ENCODE results near the gene IFNL1. TPM values are rescaled to one million over a fixed set of nuclear protein-coding genes. Genes with fewer than 3 reads are reported as not detected.
A peak's percentile ranks its signal among the peaks of the same experiment; 100 is the strongest.
"Not testable (repeated sequence)": the region's sequence is repeated elsewhere in the genome, so short reads cannot be mapped to it uniquely, and the experiment has no call there.

IFNL1 gene
- total RNA-seq, 2 experiments from 2014 or later, result 0.38 to 0.43 TPM

DNA sequence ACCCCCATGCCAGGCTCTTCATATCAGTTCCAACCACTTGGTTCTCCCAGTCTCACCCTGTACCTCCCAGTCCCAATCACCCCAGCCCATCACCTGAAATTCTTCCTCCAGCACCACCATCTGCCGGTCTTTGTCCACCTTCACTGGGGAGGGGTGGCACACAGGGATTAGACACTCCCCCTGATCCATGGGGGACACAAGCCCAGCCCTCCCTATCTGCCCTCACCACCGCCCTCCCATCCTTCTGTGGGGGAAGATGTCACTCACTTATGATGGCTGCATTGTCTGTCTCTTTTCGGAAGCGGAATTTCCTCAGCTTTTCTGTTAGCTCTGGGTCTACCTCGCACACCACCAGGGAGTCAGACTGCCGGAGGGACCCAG, 39.0 kb downstream of the IFNL1 start:
- H3K4me1 Mint-ChIP-seq, result peaks cover 62% of the 10 kb centered on the region
- no peaks in the 10 kb centered on the region for H3K9me3 Mint-ChIP-seq
- peak overlapping the region; percentile 98 for H3K4me3 Mint-ChIP-seq
- DNase-seq, result peak; percentile 44
- peak overlapping the region; percentile 97 for H3K27ac Mint-ChIP-seq
- CTCF ChIA-PET, result interaction anchor here (1.0 to 3.0 kb wide), 7 partner anchors 8 to 403 kb away, joined by 3 to 13 read pairs (median 6); partner anchors contain the start of genes MED29, PAF1, PLEKHG2 and RPS16
- POLR2A ChIA-PET, result interaction anchor here (0.8 to 4.1 kb wide), 19 partner anchors 11 to 1928 kb away, joined by 3 to 27 read pairs (median 5); partner anchors contain the start of genes MAP4K1, MED29, MRPS12 and PAF1
- peaks cover 35% of the 10 kb centered on the region for H3K36me3 Mint-ChIP-seq (ENCODE audit: low read depth)
- H3K27me3 Mint-ChIP-seq, result no peaks in the 10 kb centered on the region

DNA sequence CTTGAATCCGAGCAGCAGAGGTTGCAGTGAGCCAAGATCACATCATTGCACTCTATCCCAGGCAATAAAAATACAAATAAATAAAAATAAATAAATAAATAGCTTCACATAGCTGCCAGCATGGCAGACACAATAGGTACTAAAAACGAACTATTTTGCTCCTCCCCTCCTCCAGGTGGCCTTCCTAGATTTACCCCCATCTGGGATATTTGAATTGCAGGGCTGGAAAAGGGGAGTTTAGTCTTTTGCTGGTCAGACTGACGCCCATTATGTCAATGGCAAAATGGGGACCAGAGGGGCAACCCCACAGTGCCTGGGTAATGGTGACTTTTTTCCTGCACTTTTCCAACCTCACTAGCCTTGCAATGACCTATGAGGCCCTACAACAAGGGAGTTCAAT, 40.3 kb downstream of the IFNL1 start:
- Mint-ChIP-seq H3K4me1 (peaks cover 65% of the 10 kb centered on the region), H3K27me3 (no peaks in the 10 kb centered on the region), H3K27ac (peak overlapping the region; percentile 97), H3K4me3 (peak overlapping the region; percentile 98), H3K9me3 (no peaks in the 10 kb centered on the region), H3K36me3 (ENCODE audit: low read depth) (peaks cover 28% of the 10 kb centered on the region)
- DNase-seq, result no peak
- POLR2A ChIA-PET, result interaction anchor here (0.6 to 4.1 kb wide), 19 partner anchors 9 to 211 kb away, joined by 3 to 27 read pairs (median 5); partner anchors contain the start of genes MED29, PAF1, PAK4 and PLEKHG2
- CTCF ChIA-PET, result interaction anchor here (0.8 to 3.0 kb wide), 7 partner anchors 9 to 375 kb away, joined by 3 to 13 read pairs (median 4); partner anchors contain the start of gene PLEKHG2

DNA sequence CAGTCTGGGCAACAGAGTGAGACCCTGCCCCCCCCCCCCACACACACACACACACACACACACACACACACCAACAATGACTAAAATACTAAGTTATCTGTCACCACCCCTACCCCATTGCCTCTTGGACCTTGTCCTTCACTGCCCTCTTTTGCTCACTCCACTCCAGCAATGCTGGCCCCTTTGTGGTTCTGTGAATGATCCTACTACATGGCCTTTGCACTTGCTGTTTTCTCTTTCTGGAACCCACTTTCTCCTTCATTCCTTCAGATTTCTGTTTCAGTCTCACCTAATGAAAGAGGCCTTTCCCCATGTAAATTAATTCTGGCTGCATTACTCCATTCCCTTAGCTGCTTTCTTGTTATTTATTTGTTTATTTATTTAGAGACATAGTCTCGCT, 43.5 kb downstream of the IFNL1 start:
- Mint-ChIP-seq H3K9me3 (no peaks in the 10 kb centered on the region), H3K4me3 (peak overlapping the region; percentile 98), H3K27ac (peak overlapping the region; percentile 95), H3K4me1 (peaks cover 69% of the 10 kb centered on the region), H3K27me3 (no peaks in the 10 kb centered on the region), H3K36me3 (ENCODE audit: low read depth) (peaks cover 24% of the 10 kb centered on the region)
- no peak for DNase-seq
- ChIA-PET CTCF (interaction anchor here (0.7 kb wide), 1 partner anchor 198 kb away, joined by 3 read pairs; no protein-coding TSS in a partner anchor), POLR2A (no interaction called here)

DNA sequence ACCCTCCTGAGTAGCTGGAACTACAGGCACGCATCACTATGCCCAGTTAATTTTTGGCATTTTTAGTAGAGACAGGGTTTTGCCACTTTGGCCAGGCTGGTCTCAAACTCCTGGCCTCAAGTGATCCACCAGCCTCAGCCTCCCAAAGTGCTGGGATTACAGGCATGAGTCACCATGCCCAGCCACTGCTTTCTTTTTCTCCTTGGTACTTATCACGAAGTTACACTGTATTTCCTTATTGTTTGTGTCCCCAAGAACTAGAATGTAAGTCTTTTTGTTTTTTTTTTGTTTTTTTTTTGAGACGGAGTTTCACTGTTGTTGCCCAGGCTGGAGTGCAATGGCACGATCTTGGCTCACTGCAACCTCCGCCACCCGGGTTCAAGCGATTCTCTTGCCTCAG, 43.9 kb downstream of the IFNL1 start:
- H3K9me3 Mint-ChIP-seq, CTCF ChIA-PET, H3K27me3 Mint-ChIP-seq, DNase-seq: not testable (repeated sequence)
- peaks cover 69% of the 10 kb centered on the region for H3K4me1 Mint-ChIP-seq
- POLR2A ChIA-PET, result interaction anchor here (1.1 kb wide), 1 partner anchor 91 kb away, joined by 3 read pairs; no protein-coding TSS in a partner anchor
- H3K27ac Mint-ChIP-seq, result peak overlapping the region; percentile 95
- H3K36me3 Mint-ChIP-seq (ENCODE audit: low read depth), result peaks cover 22% of the 10 kb centered on the region
- H3K4me3 Mint-ChIP-seq, result peak overlapping the region; percentile 98

DNA sequence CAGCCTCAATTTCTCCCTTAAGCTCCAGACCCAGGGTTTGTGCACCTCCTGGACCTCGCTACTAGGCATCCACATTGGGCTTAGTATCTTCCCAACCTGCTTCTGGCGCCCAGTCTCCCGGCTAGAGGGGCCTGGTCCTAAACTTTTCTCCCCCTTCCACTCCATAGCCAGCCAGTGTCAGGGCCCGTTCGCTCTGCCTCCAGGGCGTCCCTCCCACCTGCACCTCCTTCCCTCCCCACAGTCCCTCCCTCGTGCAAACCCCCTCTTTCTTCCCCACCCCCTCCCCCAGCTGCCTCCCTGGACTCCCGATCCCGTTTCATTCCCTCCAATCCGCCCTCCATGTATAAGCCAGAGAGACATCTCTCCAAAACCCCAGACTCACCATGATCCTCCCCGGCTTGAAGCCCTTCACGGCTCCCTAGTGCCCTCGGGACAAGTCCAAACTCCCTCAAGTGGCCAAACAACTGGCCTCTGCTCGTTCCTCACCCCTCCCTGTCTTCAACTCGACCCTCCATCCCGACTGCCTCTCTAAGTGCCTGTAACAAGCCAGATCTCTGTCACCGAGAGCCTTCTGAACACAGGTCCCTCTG, 45.0 kb downstream of the IFNL1 start:
- no peaks in the 10 kb centered on the region for H3K27me3 Mint-ChIP-seq
- ChIA-PET CTCF (no interaction called here), POLR2A (interaction anchor here (1.1 to 3.8 kb wide), 4 partner anchors 50 to 94 kb away, joined by 3 to 20 read pairs (median 14); partner anchors contain the start of genes MED29, PAF1, RPS16 and ZFP36)
- H3K4me1 Mint-ChIP-seq, result peaks cover 75% of the 10 kb centered on the region
- H3K4me3 Mint-ChIP-seq, result peak overlapping the region; percentile 98
- no peaks in the 10 kb centered on the region for H3K9me3 Mint-ChIP-seq
- peak overlapping the region; percentile 95 for H3K27ac Mint-ChIP-seq
- DNase-seq, result peak; percentile 38
- peaks cover 14% of the 10 kb centered on the region for H3K36me3 Mint-ChIP-seq (ENCODE audit: low read depth)

DNA sequence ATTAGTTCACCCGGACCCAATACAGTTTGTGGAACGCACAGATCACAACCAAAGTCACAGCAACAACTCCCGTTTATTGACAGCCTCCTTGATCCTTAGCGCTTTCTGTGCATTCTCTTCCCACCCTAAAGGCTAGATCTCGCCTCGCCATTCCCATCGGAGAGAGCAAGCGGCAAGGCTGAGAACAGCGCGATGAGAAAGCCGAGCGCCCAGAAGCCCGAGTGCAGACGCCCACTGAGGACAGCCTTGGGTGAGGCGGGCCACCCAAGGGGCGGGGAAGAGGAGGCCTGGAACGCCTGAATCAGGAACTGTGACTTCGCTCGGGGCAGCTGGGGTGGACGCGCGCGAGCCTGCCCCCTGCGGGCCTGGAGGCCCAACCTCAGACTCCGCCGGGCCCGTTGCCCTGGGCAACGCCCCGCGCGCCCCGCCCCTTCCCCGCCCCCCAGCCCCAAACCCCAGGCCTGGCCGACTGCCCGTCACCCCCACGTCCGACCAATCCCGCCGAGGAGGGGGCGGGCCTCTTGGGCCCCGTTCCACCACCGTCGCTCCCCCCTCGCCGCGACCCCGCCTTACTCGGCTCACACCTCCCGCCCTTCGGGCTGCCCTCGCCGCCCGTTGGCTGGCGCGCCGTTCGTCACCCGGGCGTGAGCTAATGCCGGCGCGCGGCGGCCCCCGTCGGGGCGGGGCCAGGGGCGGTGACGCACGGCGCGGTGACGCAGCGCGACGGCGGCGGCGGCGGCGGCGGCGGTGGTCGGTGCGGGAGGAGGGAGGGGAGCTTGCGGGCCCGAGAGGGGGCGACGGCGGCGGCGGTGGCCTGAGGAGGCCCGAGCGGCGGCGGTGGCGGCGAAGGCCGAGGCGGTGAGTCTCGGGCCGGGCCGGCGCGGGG, 45.8 kb downstream of the IFNL1 start, which contains the start of gene SAMD4B:
TSS of gene SAMD4B (plus strand) at position 703 of the 886 bp plus-strand sequence. CDS start 14,473 bp downstream, outside the sequence.
- peak within 1 kb of the TSS; percentile 95 for H3K27ac Mint-ChIP-seq

DNA sequence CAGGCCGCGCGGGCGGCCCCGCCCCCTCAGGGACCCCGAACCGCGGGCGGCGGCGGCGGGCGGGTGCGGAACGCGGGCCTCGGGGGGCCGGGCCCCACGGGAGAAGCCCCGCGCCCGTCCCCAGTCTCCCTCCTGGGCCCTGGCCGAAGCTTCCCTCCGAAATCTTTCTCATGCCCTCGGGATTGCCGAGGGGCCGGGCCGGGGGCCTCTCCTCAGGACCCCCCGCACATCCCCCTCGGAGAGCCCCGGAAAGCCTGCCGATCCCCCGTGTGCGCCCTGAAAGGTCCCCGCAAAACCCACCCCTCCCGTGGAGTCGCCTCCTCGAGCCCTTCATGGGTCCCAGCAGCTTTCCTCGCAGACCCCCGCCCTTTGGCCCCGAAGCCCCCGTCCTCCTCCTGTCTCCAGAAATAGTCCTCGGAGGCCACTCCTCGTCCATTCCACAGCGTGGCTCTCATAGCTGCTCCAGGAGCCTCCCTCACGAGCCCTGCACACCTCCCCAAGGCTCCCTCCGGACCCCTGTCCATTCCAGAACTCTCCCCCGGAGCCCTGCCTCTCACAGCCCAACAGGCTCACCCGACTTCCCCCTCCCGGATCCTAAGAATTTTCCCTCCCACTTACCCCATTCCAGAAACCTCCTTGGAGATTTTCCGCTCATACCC, 46.6 kb downstream of the IFNL1 start:
- peaks cover 20% of the 10 kb centered on the region for H3K36me3 Mint-ChIP-seq (ENCODE audit: low read depth)
- H3K4me1 Mint-ChIP-seq, result peaks cover 71% of the 10 kb centered on the region
- ChIA-PET CTCF (interaction anchor here (0.6 to 1.3 kb wide), 16 partner anchors 8 to 955 kb away, joined by 3 to 14 read pairs (median 4); partner anchors contain the start of genes EID2, GGN, MED29 and PAF1), POLR2A (interaction anchor here (0.9 to 3.8 kb wide), 9 partner anchors 12 to 103 kb away, joined by 3 to 20 read pairs (median 5); partner anchors contain the start of genes MED29, PAF1, PLEKHG2 and RPS16)
- DNase-seq, result no peak
- no peaks in the 10 kb centered on the region for H3K27me3 Mint-ChIP-seq
- peak overlapping the region; percentile 80 for H3K4me3 Mint-ChIP-seq
- no peaks in the 10 kb centered on the region for H3K9me3 Mint-ChIP-seq
- H3K27ac Mint-ChIP-seq, result peak overlapping the region; percentile 68

More for the DNA sequence above, 45.8 kb downstream of the IFNL1 start, which contains the start of gene SAMD4B:
- Mint-ChIP-seq H3K36me3 (ENCODE audit: low read depth) (peaks cover 14% of the 10 kb centered on the region), H3K4me1 (peaks cover 71% of the 10 kb centered on the region), H3K4me3 (peak within 1 kb of the TSS; percentile 98), H3K9me3 (no peaks in the 10 kb centered on the region), H3K27me3 (no peaks in the 10 kb centered on the region)
- peak; percentile 99 for DNase-seq
- ChIA-PET POLR2A (interaction anchor here (0.7 to 3.8 kb wide), 9 partner anchors 12 to 104 kb away, joined by 3 to 20 read pairs (median 5); partner anchors contain the start of genes MED29, PAF1, PLEKHG2 and RPS16), CTCF (interaction anchor here (0.6 to 1.3 kb wide), 15 partner anchors 8 to 954 kb away, joined by 3 to 14 read pairs (median 4); partner anchors contain the start of genes EID2, GGN, MED29 and PAF1)

DNA sequence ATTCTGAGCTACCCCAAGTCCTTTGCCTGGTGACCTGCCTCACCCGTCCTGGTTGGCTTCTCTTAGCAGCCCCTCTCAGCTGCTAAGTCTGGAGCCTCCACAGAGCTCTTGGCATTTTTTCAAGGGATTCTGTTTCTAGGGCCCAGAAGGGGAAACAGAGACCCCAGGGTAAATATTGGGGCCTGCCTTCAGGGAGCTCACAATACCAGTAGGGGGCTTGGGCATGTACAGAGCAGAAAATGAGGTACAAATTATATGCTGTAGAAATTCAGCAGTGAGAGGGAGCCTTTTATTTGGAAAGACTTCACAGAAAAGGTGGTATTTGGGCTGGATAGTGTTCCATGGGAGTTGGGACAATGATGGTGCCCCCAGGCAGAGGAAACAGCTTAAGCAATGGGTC, 49.7 kb downstream of the IFNL1 start:
- DNase-seq, result no peak
- Mint-ChIP-seq H3K27ac (no peak overlapping the region), H3K9me3 (no peaks in the 10 kb centered on the region), H3K36me3 (ENCODE audit: low read depth) (peaks cover 30% of the 10 kb centered on the region), H3K27me3 (no peaks in the 10 kb centered on the region), H3K4me3 (no peak overlapping the region), H3K4me1 (peaks cover 59% of the 10 kb centered on the region)
- CTCF ChIA-PET, result interaction anchor here (1.1 kb wide), 1 partner anchor 66 kb away, joined by 4 read pairs; the partner anchor contains the start of gene PLEKHG2
- POLR2A ChIA-PET, result interaction anchor here (1.2 to 1.8 kb wide), 3 partner anchors 10 to 66 kb away, joined by 3 to 9 read pairs (median 4); partner anchors contain the start of genes GMFG, PLEKHG2 and ZFP36

DNA sequence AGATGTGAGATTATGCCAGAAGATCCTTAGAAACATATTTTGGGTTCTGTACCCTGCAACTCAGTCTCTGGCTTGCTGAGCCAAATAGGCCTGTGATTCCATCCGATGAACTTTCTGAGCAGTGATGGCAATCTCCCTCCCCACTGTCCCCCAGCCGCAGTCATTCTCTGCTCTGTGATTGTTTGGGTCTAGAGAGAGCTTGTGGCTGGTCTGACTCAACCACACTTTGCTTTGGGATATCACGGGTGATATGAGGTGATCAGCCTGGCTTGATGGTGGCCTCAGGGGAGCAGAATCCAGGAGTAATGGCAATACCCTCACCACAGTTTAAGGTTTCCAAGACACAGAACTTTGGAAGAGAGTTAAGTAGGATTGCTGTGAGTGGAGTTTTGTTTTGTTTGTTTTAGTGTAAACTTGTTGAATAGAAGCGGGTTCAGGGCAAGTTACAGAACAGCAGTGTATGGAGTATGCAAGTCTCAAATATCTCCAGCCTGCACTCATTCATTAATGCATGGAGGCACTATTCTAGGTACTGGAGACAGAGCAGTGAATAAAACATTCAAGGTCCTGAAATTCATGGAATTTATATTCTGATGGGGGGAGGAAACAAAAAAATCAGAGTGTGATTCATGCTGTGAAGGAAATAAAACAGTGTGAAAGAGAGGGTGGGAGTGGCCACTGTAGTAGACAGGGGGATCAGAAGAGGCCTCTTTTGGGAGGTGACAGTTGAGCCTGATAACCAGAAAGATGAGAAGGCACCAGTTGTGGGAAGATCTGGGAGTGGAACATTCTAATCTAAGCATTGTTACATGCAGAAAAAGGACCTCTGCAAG, 51.3 kb downstream of the IFNL1 start:
- POLR2A ChIA-PET, result interaction anchor here (0.9 kb wide), 1 partner anchor 44 kb away, joined by 4 read pairs; the partner anchor contains the start of genes MED29 and PAF1
- CTCF ChIA-PET, result interaction anchor here (0.7 to 0.8 kb wide), 2 partner anchors 43 to 225 kb away, joined by 3 read pairs; partner anchors contain the start of genes MED29 and PAF1
- Mint-ChIP-seq H3K9me3 (no peaks in the 10 kb centered on the region), H3K4me3 (no peak overlapping the region), H3K4me1 (peaks cover 68% of the 10 kb centered on the region), H3K36me3 (ENCODE audit: low read depth) (peaks cover 40% of the 10 kb centered on the region), H3K27me3 (no peaks in the 10 kb centered on the region), H3K27ac (no peak overlapping the region)
- DNase-seq, result no peak
